CD14-positive monocyte (primary cell): ENCODE results near the gene ESRRG. TPM values are rescaled to one million over a fixed set of nuclear protein-coding genes. Genes with fewer than 3 reads are reported as not detected.

Source experiments
- DNase-seq, 3 donors: peaks; one replicate each; pipeline ENCODE4 v3.0.0-alpha.2; 2011 to 2022
- H2AFZ ChIP-seq: 2 replicates; pipeline ENCODE4 v1.6.0; 2012; ENCODE audit warnings: mild to moderate bottlenecking, low read depth, low read length, inconsistent platforms; ENCODE audit not compliant: insufficient read depth, poor library complexity, severe bottlenecking
- H3K27ac ChIP-seq, 2 donors: 1 replicate in 1 of 2; 2 replicates in 1 of 2; pipeline ENCODE4 v1.5.1; 2012 to 2013; ENCODE audit warnings: low read length in 2 of 2, control low read depth in 1 of 2, inconsistent platforms in 1 of 2, low read depth in 1 of 2, mild to moderate bottlenecking in 1 of 2
- H3K27me3 ChIP-seq, 2 donors: one replicate each; pipeline versions ENCODE4 v1.6.0 to v1.6.1; 2011 to 2013; ENCODE audit warnings: low read length in 2 of 2; ENCODE audit not compliant: control insufficient read depth in 2 of 2, insufficient read depth in 2 of 2
- H3K36me3 ChIP-seq, 2 donors: replicated peaks in 1 of 2; 1 replicate in 1 of 2; 2 replicates in 1 of 2; pipeline versions ENCODE4 v1.5.1 to v1.6.1; 2012 to 2013; ENCODE audit warnings: low read length in 2 of 2, control low read depth in 1 of 2, inconsistent platforms in 1 of 2, mild to moderate bottlenecking in 1 of 2; ENCODE audit not compliant: insufficient read depth in 2 of 2, control insufficient read depth in 1 of 2
- H3K4me1 ChIP-seq, 2 donors: 1 replicate in 1 of 2; 2 replicates in 1 of 2; pipeline versions ENCODE4 v1.5.1 to v1.6.1; 2012 to 2013; ENCODE audit warnings: low read length in 2 of 2, control low read depth in 1 of 2, inconsistent platforms in 1 of 2, mild to moderate bottlenecking in 1 of 2, moderate library complexity in 1 of 2; ENCODE audit not compliant: insufficient read depth in 2 of 2, control insufficient read depth in 1 of 2
- H3K4me2 ChIP-seq: replicated peaks from 2 replicates; pipeline ENCODE3; 2012; ENCODE audit warnings: low read length, moderate library complexity, mild to moderate bottlenecking; ENCODE audit not compliant: poor library complexity, severe bottlenecking; ENCODE audit errors: extremely low read depth
- H3K4me3 ChIP-seq, 3 experiments: fragments of 200-600 bp in 1 of 3; sonication (generic) in 1 of 3; replicated peaks in 1 of 3; 1 replicate in 2 of 3; 2 replicates in 1 of 3; pipeline ENCODE4 v1.5.1; 2011 to 2013; ENCODE audit warnings: low read length in 3 of 3, mild to moderate bottlenecking in 3 of 3, control low read depth in 2 of 3, low read depth in 2 of 3, inconsistent platforms in 1 of 3, moderate library complexity in 1 of 3
- H3K79me2 ChIP-seq: 2 replicates; pipeline ENCODE4 v1.6.0; 2012; ENCODE audit warnings: mild to moderate bottlenecking, control low read depth, inconsistent platforms, low read length, moderate library complexity; ENCODE audit not compliant: insufficient read depth
- H3K9ac ChIP-seq: 2 replicates; pipeline ENCODE4 v1.6.0; 2017; ENCODE audit warnings: low read length, mild to moderate bottlenecking; ENCODE audit not compliant: insufficient read depth, poor library complexity, severe bottlenecking
- H3K9me3 ChIP-seq, 2 donors: replicated peaks in 1 of 2; 1 replicate in 1 of 2; 2 replicates in 1 of 2; pipeline versions ENCODE4 v1.5.1 to v1.6.1; 2012 to 2013; ENCODE audit warnings: low read length in 2 of 2, control low read depth in 1 of 2; ENCODE audit not compliant: control insufficient read depth in 1 of 2, insufficient read depth in 1 of 2
- H4K20me1 ChIP-seq: 2 replicates; pipeline ENCODE4 v1.6.0; 2012; ENCODE audit warnings: mild to moderate bottlenecking, low read length, control low read depth, moderate library complexity; ENCODE audit not compliant: insufficient read depth
- H3K27ac Mint-ChIP-seq, 7 donors: one replicate each; pipeline ENCODE4 v1.8.0; 2020; ENCODE audit warnings: mild to moderate bottlenecking in 7 of 7, mixed read lengths in 7 of 7, moderate library complexity in 6 of 7, inconsistent platforms in 2 of 7
- H3K27me3 Mint-ChIP-seq, 3 donors: one replicate each; pipeline ENCODE4 v1.8.0; 2021 to 2022; ENCODE audit warnings: low read depth in 3 of 3, mild to moderate bottlenecking in 3 of 3, mixed read lengths in 3 of 3, moderate library complexity in 3 of 3, inconsistent platforms in 1 of 3
- H3K36me3 Mint-ChIP-seq, 2 donors: one replicate each; pipeline ENCODE4 v1.8.0; 2020; ENCODE audit warnings: mixed read lengths in 2 of 2, inconsistent platforms in 1 of 2, mild to moderate bottlenecking in 1 of 2
- H3K4me1 Mint-ChIP-seq: one replicate; pipeline ENCODE4 v1.8.0; 2020; ENCODE audit warnings: mild to moderate bottlenecking, mixed read lengths
- H3K4me3 Mint-ChIP-seq, 2 donors: one replicate each; pipeline ENCODE4 v1.8.0; 2020; ENCODE audit warnings: mild to moderate bottlenecking in 2 of 2, mixed read lengths in 2 of 2, moderate library complexity in 1 of 2
- H3K9me3 Mint-ChIP-seq, 7 donors: one replicate each; pipeline ENCODE4 v1.8.0; 2020 to 2022; ENCODE audit warnings: mixed read lengths in 7 of 7, mild to moderate bottlenecking in 6 of 7, moderate library complexity in 6 of 7, inconsistent platforms in 2 of 7
- CTCF ChIP-seq: fragments of 200-600 bp; IDR thresholded peaks from one replicate; pipeline ENCODE4 v1.8.0; 2022; ENCODE audit warnings: antibody characterized with exemption, mild to moderate bottlenecking
- WGBS: methylation state at CpG from one replicate; pipeline ENCODE4 v1.1.5; 2013; ENCODE audit warnings: missing lambda C conversion rate; ENCODE audit not compliant: insufficient coverage; 5-methylcytosine and 5-hydroxymethylcytosine counted together
- intact Hi-C, 2 donors: fragments of 100-400 bp; cut with micrococcal nuclease; formaldehyde crosslinking; loops; one replicate each; pipeline versions ENCODE4 v1.15.0 to v1.15.1; 2023
- polyA plus RNA-seq, 3 donors: library from polyadenylated mRNA; depleted of rRNA in 1 of 3; unstranded in 2 of 3; stranded (reverse) in 1 of 3; fragments of 300-500 nt in 2 of 3; fragments of >200 nt in 1 of 3; fragmentation: Illumina TruSeq in 2 of 3; gene quantifications; 1 replicate in 2 of 3; 2 replicates in 1 of 3; pipeline ENCODE4 v1.2.3, GENCODE V29; 2012 to 2021

ESRRG gene
- polyA plus RNA-seq, 3 donors, result not detected

- intact Hi-C loops, result no loop called here
- H3K9me3 Mint-ChIP-seq, result peaks cover 0 to 8% (median 2%) of the 10 kb centered on the region in 7 donors
- no peaks in the 10 kb centered on the region for H3K36me3 Mint-ChIP-seq
- no peak overlapping the region for H3K4me3 Mint-ChIP-seq
- Histone ChIP-seq H3K4me2 (no peak overlapping the region), H2AFZ (no peak overlapping the region), H3K4me1 (no peaks in the 10 kb centered on the region), H4K20me1 (no peaks in the 10 kb centered on the region), H3K79me2 (no peaks in the 10 kb centered on the region), H3K9me3 (no peaks in the 10 kb centered on the region), H3K9ac (no peak overlapping the region), H3K27ac (no peak overlapping the region), H3K27me3 (no peaks in the 10 kb centered on the region), H3K4me3 (no peak overlapping the region), H3K36me3 (no peaks in the 10 kb centered on the region)
- H3K27ac Mint-ChIP-seq, result no peak overlapping the region
- WGBS, result no CpG with 5 or more reads among the region's 1 CpG
- no peak for DNase-seq
- no peak for TF ChIP-seq CTCF
- H3K27me3 Mint-ChIP-seq, result peaks cover 0 to 2% (median 0%) of the 10 kb centered on the region in 3 donors
- no peaks in the 10 kb centered on the region for H3K4me1 Mint-ChIP-seq
These were observed 247.5 kb downstream of the ESRRG start for GRCh38 chr1:216475659-216476276.

GRCh38 chr1:216466162-216466801 is 256.9 kb downstream of the ESRRG start:
- Histone ChIP-seq H2AFZ (no peak overlapping the region), H3K79me2 (no peaks in the 10 kb centered on the region), H3K9me3 (no peaks in the 10 kb centered on the region), H3K4me2 (no peak overlapping the region), H3K9ac (no peak overlapping the region), H3K27ac (no peak overlapping the region), H4K20me1 (no peaks in the 10 kb centered on the region), H3K36me3 (no peaks in the 10 kb centered on the region), H3K4me3 (no peak overlapping the region), H3K27me3 (no peaks in the 10 kb centered on the region), H3K4me1 (no peaks in the 10 kb centered on the region)
- Mint-ChIP-seq H3K36me3 (no peaks in the 10 kb centered on the region), H3K4me1 (no peaks in the 10 kb centered on the region), H3K9me3 (peaks cover 0 to 10% (median 0%) of the 10 kb centered on the region in 7 donors), H3K4me3 (no peak overlapping the region), H3K27ac (no peak overlapping the region), H3K27me3 (peaks cover 0 to 2% (median 0%) of the 10 kb centered on the region in 3 donors)
- TF ChIP-seq CTCF, result no peak
- intact Hi-C loops, result no loop called here
- no peak for DNase-seq
- WGBS, result no CpG with 5 or more reads among the region's 3 CpGs
